GM18498 (cell line): ENCODE measurements around the gene MYOCD.

Experiments used
- ATAC-seq: cut with Tn5 transposase; IDR thresholded peaks from one replicate; pipeline ENCODE4 v1.9.1; 2021; ENCODE audit warnings: mild to moderate bottlenecking, moderate library complexity; ENCODE audit not compliant: unreplicated experiment

The MYOCD gene

GRCh38 chr17:12709063-12709462, 43.4 kb downstream of the MYOCD start:
- no peak for ATAC-seq

DNA sequence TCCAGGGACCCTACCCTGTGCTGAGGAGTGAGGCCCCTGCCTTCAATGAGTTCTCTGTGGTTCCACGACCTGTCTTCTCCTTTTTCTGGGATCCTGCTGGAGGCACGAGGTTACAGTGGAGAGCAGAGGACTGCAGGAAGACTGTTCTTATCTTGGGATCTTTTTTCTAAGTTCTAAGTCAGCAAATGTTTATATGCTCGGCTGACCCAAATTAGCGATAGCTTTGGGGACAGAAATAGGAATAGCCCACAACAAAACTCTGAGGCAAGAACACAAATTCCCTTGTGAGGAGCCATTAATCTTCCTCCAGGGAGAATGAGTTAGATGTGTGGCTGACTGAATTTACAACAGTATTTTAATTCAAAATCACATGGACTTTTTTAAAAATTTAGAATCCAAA, 46.7 kb downstream of the MYOCD start:
- no peak for ATAC-seq

DNA sequence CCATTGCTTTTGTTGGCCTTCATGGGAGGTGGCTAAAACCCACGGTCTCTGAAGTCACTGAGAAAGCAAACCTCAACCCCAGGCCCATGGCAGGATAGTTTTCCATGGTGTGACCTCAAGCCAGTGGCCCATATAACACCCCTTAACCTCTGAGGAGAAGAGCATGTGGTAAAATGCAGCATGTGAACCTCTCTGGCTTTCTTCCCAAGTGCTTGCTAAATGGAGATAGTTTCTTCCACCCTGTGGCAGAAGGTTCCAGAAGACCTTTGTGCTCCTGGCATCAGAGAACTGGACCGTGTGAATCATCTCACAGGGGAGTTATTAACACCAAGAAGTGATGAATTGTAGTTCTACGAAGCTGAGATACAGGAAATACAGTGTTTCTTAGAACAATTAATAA, 47.3 kb downstream of the MYOCD start:
- ATAC-seq = no peak

GRCh38 chr17:12719948-12720347, 54.3 kb downstream of the MYOCD start:
- ATAC-seq = no peak

GRCh38 chr17:12721581-12721980, 55.9 kb downstream of the MYOCD start:
- ATAC-seq = no peak

GRCh38 chr17:12722282-12722681, 56.6 kb downstream of the MYOCD start:
- ATAC-seq = no peak

GRCh38 chr17:12726131-12726530, 60.4 kb downstream of the MYOCD start:
- no peak for ATAC-seq

DNA sequence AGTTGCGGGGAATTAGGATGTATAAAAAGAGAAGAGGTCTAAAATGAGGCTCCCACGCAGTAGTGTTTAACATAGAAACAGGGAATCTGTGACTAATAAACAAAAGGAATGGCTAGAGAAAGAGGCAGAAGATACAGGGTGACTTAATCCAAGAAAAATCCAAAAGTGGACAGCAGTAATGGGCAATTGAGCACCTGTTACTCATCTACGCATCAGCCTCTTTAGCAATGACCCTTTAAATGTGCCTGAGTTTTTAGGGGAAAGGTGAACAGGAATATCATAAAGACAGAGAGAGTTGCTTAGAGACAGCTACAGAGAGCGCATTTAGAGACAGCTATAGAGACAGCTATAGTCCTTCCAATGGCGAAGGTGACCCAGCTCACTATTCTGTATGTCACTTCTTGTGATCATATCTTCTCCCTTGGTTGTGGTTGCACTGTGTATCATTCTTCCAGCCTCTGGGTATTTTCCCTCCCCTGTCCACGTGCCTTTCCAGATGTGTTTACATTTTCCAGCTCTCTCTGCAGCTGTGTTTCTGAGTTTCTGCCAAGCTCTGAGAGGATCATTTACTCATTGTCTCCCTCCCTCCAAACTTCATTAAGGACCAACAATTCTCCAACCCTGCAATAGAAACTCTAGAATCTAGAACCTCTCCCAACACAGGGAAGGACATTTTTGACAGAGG, 61.5 kb downstream of the MYOCD start:
- ATAC-seq = no peak

GRCh38 chr17:12727881-12728280, 62.2 kb downstream of the MYOCD start:
- no peak for ATAC-seq

DNA sequence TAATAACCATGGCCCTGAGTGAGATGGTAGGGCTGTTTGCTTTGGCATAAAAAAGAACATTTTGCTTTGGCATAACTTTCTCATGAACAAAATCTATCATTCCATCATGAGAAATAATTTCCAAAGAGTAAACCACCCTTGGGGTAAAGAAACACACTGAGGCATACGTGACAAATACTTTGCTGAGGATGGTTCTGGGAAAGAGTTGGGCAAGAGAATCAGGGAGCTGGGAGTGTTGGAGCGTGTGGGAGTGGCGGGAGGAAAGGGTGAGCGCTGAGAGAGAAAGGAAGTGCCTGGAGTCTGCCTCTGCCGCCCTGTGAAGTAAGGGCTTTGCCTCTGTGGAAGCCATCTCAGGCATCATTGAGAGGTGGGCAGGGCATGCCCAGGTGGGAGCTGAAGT, 63.4 kb downstream of the MYOCD start:
- ATAC-seq = no peak

GRCh38 chr17:12730421-12730820, 64.7 kb downstream of the MYOCD start:
- no peak for ATAC-seq

- ATAC-seq = no peak
Measured at GRCh38 chr17:12730931-12731521, 65.3 kb downstream of the MYOCD start.

DNA sequence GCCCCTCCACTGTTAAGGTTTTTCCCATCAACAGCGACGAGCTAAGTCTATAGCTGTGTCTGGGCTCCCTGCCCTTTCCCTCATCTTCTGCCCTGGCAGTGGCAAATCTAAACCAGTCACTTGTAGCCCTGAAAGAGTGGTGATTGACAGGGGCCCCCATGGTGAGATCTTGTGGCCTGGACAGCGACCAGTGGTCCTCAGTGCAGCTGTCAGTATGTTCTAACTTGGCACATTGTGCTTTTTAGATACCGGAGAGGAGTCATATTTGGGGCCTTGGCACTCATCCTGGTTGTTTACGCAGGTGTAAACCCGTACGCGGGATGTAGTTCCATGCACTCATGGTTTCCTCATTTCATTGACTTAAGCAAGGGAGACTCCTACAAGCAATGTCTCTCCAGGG, 66.1 kb downstream of the MYOCD start:
- no peak for ATAC-seq

DNA sequence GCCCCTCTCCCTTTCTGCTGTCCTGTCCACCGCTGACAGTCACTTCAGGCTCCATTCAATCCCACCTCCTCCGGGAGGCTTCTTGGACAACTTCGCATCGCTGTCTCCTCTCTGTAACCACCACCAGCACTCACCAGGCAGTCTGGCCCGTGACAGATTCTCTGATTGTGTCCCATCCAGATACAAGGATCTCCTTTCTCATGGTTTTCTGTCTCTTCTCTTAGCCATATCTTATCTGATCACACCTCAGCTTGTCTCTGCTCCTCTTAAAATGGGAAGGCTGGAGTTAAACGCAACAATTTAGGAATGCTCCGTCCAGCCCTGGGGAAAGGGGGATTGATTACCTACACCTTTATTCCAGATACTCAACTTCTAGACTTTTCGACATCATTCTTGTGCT, 66.7 kb downstream of the MYOCD start:
- ATAC-seq = no peak

DNA sequence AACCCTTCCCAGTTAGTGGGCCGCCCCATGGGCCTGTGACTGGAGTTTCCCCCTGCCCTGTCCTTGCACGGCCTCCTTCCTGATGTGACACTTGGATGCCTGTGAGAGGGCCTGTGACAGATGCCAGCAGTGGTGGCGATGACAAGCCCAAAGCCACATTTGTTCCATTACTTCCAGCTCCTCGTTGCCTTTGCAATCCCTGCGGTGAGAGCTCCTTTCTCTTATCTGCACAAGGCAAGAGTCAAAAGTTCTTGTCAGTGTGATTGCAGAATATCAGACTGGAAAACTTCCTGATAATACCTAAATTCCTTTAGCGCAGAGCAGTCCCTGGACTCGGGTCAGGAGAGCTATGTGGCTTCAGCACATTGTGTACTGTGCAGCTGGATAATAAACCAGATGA, 69.2 kb downstream of the MYOCD start:
- ATAC-seq = no peak

GRCh38 chr17:12735517-12735916, 69.8 kb downstream of the MYOCD start:
- ATAC-seq = no peak

- no peak for ATAC-seq
Measured at GRCh38 chr17:12736526-12736925, 70.8 kb downstream of the MYOCD start.

GRCh38 chr17:12737740-12738469, 72.2 kb downstream of the MYOCD start:
- no peak for ATAC-seq

- ATAC-seq = no peak
Measured at GRCh38 chr17:12738624-12739023, 72.9 kb downstream of the MYOCD start.

GRCh38 chr17:12739500-12739899, 73.8 kb downstream of the MYOCD start:
- no peak for ATAC-seq

GRCh38 chr17:12743046-12743445, 77.4 kb downstream of the MYOCD start:
- no peak for ATAC-seq

- no peak for ATAC-seq
Measured at GRCh38 chr17:12744298-12744697, 78.6 kb downstream of the MYOCD start.
